ENCODE data around the gene BICD1.

BICD1 gene

DNA sequence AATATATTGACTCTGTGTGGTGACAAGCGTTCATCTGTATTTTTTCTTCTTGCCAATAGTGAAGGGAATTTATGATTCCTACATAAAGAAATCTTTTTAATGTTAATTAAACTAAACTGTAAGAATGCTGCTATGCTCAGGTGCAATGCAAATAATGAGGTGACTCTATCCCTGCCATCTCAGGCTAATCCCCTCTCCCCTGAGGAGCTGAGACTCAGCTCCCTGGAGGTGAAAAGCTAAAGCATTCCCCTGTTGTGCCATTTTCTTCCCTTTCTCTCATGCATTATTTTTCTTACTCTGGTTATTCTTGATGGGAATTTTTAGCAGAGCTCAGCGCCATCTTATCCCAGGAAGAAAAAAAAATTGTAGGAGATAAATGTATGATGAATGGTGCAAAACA is 178.8 kb downstream of the BICD1 start:
- no peak for DNase-seq

DNA sequence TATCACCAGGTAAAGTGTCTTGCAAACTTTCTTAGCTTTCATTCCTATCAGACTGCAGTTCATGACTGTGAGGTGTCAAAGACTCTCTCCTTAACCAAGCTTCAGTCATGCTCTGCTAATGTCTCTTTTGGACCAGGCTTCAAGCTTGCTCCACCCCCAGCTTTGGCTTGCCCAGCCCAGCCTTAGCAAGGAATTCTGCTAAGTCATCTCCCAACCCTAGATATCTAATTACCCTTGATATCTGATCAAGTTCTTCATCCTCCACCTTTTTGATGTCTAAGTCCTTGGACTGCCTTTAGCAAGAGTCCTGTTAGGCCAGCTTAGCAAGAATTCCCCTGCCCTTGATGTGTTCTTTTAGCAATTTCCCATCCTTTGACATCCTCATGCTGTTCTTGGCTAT is 183.8 kb downstream of the BICD1 start:
- DNase-seq, result no peak

DNA sequence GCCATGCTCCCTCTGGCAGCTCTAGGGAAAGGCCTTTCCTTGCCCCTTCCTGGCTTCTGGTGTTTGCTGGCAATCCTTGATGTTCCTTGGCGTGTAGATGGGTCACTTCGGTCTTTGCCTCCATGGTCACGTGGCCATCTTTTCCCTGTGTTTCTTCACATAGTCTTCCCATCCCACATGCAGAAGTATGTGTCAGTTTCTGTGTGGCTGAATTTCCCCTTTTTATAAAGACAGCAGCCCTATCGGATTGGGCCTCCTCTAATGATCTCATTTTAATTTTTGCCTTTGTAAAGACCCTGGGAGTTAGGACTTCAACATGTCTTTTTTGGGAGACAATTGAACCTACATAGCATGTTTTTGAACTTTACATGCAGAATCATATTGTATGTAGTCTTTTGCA is 185.5 kb downstream of the BICD1 start:
- no peak for DNase-seq

DNA sequence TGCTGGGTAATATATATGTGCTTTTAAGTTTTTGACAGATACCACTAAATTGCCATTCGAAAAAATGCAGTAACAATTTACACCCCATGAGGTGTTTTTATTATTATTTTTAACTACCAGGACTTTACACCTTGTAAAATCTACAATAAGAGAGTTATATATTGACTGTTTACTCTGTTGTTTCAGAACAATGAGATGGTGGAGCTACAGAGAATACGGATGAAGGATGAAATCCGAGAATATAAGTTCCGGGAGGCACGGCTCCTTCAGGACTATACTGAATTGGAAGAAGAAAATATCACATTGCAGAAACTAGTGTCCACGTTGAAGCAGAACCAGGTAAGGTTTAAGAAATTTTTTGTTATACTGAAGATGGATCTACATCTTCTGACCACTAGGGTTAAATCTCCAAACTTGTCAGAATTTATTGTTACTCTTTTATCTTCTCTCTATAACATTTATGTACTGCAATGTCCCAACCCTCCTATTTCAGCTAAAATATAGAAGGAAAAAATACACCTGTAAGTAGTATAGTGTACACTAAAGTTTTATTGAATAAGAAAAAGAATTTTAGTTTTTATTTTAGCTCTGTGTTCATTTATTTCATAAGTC is 187.3 kb downstream of the BICD1 start:
- DNase-seq, result no peak

DNA sequence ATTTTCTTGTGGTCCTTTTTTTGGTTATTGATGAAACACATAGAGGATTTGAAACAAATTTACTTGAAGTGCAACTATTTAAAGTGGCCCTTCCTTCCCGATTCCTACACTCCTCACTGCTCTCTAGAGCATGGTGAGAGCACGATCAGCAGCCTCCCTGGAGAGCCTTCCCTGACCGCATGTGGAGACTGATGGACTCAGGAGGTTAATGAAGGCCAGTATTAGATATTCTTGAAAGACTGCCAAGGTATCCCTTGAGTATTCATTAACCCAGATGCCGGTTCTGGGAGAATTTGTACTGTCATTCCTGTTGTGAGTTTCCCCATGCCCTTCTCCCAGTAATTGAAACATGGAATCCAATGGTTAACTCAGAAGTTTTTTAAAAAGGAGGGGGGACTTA is 189.9 kb downstream of the BICD1 start:
- DNase-seq, result no peak

DNA sequence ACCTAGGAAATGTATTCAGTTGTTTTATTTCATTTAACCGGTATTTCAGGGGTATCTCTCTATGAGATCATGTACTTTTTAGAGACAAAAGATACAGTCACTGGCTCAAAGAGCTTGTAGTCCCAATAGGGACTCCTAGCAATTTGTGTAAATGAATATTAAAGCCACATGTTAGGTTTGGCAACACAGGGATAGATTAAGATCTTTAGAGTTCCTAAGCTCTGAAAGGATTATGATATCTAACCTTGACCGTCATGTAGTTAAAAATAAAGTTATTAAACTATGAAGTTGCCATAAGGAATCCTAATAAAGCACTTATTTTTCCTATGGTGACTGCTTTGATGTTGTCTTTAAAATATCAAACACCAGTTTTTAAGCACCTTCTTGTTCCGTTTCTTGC is 192.3 kb downstream of the BICD1 start:
- DNase-seq, result no peak

DNA sequence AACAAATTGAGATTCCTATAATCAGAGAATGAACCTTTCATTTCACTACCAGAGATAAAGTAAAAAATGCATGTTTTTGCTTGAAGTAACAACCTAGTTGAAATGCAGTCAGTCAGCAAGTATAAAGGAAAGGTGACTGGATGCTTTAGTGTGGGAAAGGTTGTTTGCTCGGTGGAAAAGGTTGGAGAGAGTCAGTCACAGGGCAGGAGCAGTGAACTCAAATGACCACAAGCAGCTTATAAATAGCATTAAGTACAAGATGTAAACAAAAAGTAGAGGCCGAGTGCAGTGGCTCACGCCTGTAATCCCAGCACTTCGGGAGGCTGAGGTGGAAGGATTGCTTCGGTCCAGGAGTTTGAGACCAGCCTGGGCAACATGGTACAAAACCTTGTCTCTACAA is 194.6 kb downstream of the BICD1 start:
- no peak for DNase-seq

DNA sequence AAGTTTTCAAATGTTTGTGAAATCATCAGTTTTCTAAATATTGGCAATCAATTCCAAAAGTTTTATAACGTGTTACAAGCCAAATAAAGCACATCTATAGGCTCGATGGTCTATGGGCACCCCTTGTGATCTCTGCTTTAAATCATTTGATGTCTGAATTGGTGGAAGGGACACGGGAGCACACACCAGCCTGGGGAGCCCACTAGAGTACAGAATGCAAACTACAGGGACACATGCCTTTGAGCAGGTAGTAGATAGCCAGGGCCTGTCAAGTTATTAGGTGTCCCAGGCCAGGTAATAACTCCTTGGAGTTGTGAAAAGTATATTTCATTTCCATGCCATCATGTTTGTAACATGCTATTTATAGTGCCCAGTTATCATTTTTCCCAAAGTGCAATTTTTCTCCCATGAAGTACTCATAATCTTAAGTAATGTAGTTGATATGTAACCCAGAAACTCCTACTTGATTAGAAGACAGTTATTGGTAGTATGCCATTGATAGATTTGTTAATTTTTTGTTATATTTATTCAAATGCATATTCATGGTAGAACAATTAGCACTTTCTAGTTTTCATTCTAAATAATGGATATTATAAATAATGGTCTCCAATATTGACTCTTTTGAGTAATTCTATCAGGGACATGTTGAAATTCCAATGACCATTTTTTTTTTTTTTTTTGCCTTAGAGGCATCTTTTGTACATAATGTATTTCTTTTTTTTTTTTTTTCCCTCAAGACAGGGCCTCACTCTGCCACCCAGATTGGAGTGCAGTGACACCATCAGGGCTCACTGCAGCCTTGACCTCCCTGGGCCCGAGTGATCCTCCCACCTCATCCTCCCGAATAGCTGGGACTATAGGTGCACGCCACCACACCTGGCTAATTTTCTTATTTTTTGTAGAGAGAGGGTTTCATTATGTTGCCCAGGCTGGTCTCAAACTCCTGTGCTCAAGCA is 195.8 kb downstream of the BICD1 start:
- no peak for DNase-seq

DNA sequence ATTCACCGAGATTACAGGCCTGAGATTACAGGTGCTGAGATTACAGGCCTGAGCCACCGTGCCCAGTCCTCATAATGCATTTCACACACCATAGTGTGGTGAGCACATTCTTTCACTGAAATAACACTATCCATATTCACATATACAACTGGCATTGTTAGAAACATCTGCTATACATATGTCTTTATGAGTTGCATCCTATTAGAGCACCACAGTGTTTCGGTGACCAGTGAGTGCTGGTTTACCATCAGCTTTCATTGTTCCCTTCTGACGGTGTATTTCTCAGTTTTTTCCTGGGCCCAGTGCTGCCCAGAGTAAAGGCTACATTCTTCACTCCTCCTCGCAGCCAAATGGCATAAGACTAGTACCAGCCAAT is 196.5 kb downstream of the BICD1 start:
- DNase-seq, result no peak

DNA sequence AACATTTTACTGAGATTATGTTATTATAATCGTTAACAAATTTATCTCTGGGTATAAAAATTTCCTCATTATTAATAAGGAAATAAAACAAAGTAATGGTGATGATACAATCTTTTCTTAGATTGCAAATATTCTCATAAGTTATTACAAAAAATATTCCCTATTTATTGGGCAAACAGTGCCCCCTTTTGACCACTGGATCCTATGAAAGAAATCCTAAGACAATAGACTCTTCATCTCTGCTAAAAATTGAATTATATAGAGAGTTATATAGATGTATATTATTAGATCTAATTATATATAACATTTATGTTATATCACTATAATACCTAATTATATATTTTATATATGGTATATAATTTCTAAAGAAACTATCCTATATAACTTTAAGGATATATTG is 198.5 kb downstream of the BICD1 start:
- DNase-seq, result no peak

DNA sequence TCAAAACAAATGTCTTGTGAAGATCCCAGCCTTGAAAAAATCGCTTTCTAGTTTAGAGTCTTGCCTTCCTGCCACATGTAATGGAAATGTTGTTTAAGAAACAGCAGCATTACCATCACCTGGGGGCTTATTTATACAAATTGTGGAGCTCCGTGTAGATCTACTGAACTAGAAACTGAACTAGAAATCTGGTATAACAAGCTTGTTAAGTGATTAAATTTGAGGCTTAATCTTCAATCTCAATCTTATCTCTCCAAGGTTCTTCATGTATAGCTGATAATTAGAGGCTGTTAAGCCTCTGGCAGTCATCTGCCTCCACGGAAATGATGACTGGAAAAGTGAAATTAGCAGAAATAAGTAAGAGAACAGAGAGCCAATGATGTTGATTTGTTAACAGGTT is 200.7 kb downstream of the BICD1 start:
- no peak for DNase-seq

DNA sequence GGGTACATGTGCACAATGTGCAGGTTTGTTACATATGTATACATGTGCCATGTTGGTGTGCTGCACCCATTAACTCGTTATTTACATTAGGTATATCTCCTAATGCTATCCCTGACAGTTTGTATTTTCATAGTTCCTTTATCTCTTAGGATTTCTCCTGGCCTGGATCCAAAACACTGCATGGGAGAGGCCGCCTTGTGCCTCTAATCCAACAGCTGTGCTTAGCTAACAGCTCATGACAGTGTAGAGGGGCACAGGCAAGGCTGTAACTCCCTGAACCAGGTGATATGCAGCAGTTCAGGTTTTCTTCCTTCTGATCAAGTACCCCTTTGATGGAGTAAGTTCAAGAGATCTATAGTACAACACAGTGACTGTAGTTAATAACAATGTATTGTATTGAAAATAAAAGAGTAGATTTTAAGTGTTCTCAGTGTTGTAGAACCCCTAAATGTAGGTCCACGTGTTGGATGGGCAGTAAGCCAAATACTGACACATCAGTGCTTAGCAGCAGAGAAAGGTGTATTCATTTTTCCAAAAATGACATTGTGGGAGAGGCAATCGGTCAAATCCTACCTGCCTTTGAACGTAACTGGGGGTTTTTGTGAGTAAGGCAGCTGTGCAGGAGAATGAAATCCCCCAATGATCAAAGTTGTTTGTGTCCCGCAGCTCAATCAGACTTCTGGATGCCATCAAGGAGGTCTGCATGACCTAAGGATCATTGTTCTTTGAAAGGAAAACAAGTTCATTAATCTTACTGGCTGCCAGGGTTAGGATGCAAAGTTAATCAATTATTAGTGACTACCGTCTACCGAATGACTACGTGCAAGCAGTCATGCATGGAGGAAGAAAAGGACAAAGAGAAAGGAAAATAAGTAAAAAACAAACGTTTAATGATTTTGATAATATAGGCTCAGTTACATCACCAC is 203.4 kb downstream of the BICD1 start:
- DNase-seq, result no peak

DNA sequence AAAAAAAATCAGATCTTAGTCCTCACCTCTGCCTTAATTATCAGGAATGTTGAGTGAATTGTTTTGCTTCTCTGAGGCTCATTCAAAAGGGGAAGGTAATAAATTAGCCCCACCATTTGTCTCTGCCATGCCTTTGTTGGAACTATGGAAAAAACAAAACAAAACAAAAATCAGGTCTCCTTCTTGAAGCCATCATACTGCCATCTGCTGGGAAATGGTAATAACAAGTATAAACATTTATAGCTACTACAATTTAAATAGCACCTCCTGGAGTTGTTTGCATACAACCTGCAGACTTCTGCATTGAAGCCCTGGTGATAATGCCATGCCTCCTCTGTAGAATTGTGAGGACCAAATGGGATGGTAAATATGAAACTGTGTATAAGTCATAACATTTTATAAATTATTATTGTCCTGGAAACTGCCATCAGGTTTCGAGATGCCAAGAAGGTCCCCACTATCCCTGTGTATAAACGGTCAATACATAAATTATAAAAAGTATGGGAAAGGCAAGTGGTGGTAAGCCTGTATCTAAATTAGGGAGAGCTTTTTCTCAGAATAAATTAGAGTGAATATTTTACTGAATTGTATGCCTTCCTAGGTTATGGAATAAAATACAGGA is 205.5 kb downstream of the BICD1 start:
- DNase-seq, result no peak

DNA sequence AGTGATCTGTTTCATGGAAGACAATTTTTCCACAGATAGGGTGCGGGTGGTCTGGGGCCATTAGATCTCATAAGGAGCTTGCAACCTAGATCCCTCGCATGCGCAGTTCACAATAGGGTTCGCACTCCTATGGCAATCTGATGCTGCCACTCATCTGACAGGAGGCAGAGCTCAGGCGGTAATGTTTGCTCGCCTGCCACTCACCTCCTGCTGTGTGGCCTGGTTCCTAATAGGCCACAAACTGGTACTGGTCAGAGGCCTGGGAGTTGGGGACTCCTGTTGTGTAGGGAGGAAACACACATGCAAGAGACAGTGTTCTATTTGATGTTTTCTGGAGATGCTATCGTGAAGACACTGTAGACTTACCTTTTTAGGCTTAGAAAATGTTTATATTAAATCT is 215.7 kb downstream of the BICD1 start:
- no peak for DNase-seq

DNA sequence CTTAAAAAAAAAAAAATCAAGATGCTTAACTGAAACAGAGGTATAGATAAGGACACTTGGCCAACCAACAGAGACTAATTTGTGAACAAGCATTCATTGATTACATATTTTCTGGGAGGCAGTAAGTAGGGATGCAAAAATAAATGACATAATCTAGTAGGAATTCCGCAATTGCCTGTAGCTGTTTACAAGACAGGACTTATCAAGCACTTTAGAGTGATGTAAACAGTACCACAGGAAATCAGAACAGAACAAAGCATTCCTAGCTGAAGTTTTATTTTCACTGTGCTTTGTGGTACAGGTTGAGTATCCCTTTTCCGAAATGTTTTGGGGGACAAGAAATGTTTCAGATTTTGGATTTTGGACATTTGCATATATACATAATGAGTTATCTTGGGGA is 224.5 kb downstream of the BICD1 start:
- DNase-seq, result no peak

DNA sequence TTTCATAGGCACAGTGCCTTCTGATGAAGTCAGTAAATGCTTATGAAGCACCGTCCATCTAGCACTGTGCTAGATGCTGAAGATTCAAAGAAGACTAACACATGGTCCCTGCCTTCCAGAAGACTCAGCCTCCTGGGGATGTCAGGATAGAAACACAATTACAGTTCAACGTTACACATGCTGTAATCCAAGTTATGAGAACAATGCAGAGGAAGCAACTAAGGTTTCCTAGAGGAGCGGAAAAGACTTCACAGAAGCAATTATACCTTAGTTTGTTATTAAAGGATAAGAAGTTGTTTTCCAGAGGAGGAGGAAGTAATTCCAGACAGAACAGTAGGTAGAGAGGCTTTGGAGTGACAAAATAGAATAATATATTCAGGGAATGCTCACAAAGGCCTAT is 225.8 kb downstream of the BICD1 start:
- DNase-seq, result no peak

DNA sequence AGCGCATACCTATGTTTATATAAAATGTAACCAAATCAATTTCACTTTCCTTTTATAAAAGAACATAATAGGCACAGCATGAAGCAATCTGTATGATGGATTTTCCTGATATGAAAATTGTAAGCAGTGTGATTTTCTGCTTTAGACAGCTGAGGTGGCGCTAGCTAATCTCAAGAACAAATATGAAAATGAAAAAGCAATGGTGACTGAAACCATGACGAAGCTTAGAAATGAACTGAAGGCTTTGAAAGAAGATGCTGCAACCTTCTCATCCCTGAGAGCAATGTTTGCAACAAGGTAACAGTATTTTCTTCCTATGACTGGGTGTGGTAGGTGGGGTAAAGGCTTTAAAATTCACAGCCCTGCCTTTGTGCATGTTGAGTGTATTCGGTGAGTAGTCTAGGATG is 227.7 kb downstream of the BICD1 start:
- DNase-seq, result no peak

DNA sequence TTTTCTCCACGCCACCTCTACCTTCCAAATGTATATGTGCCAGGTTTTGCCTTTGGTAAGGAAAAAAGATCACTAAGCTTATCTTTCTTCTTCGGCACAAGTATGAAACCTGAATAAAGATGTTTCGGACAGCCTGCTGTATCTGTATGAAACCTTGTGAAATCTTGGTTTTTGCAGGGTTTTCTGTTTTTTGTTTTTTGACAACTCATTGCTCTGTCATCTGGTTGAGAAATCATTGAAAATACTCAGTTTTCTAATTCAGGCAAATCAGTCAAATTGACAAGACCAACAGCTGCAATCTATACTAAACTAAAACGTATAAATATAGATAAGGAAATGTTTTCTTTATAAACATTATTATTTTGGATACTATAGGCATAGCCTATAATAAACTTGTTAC is 229.6 kb downstream of the BICD1 start:
- DNase-seq, result no peak

DNA sequence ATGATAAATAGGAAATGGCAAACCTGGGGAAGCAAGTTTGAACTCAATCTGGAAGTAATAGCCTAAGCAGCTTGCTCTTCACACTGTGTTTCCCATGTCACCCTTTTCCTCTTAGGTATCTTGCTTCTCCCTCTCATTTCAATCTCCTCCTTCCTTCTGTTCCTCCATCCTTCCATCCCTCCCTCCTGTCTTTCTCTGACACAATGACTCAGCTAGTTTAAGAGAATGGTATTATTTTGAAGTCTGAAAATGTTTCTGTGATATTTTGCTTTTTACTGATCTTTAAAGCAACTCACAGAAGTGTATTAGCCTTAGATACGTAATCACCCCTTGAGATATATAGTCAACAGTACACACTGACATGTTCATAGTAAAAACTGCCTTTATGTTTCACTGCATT is 236.8 kb downstream of the BICD1 start:
- DNase-seq, result no peak

DNA sequence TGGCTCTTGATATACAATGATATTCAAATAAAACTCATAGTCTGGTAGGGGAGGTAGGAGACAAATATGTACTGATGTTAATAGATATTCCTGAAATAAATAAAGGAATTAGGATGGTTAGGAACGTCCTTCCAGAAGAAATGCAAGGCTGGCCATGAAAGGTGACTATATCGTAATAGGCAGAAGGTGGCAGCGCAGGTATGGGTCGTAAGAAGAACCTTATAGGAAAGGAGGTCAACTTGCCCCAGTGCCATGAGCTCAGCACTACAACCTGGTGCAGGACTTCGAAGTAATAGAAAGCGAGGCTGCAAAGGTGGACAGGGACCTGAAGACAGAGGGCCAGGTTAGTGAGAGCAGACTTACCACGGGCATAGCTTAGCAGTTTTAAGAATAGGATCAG is 237.4 kb downstream of the BICD1 start:
- DNase-seq, result no peak

DNA sequence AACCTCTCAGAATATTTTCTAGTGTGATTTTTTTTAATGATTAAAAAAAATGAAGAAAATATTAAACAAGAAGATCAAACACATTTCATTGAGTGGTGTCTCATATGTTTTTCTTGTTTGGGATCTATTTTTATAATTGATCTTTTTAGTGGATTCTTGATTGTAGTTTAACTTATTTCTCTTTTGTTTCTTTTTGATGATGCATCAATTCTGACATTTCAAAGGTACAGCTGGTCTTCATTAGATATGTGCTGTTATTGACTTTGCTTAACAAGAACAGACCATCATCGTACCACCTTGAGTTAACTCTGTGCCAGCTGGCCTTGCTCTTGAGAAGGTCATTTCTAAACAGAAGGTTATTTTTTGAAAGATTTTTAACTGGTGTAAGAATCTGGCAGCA is 246.9 kb downstream of the BICD1 start:
- DNase-seq, result no peak

DNA sequence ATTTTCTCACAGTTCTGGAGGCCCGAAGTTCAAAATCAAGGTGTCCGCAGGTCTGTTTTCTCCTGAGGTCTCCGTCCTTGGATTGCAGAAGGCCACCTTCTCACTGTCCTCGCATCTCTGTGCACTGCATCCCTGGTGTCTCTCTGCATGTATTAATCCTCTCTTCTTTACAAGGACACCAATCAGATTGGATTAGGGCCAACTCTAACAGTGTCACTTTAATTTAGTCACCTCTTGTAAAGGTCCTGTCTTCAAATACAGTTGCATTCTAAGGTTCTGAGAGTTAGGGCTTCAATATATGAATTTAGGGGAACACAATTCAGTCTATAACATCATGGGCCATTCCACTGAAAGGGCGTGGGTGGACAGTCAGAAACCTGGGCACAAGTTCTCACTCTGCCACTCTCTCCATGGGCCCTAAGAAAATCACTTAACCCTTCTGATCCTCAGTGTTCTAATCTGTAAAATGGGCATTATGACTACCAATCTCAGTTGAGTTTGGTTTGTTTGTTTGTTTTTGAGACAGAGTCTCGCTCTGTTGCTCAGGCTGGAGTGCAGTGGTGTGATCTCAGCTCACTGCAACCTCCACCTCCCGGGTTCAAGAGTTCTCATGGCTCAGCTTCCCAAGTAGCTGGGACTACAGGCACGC is 251.1 kb downstream of the BICD1 start:
- no peak for DNase-seq

DNA sequence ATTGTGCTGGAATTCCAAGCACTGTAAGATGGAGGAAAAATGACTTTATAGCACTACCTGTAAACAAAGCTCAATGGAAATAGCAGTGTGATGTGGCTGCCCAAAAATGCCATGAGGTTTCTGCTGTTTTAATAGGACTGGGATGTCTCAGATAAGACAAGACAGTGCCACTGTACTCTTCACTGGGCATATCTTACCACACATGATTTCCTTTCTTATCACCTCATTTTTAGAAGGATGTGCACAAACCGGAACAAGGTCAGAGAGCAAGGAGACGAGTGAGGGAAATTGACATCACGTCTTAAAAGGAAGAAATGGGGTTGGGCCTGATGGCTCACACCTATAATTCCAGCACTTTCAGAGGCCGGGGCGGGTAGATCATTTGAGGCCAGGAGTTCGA is 254.3 kb downstream of the BICD1 start:
- DNase-seq, result no peak
